Subcutaneous abdominal adipose tissue (tissue), 5 donors: ENCODE data around the gene EPB41.

ENCODE experiments used
- H3K27ac ChIP-seq: one replicate; pipeline ENCODE4 v1.7.0; 2013; ENCODE audit warnings: low read depth, mild to moderate bottlenecking, inconsistent platforms, low read length, moderate library complexity
- H3K27me3 ChIP-seq, 5 donors: one replicate each; pipeline ENCODE4 v1.7.0; 2013; ENCODE audit warnings: low read length in 5 of 5, inconsistent platforms in 1 of 5; ENCODE audit not compliant: control insufficient read depth in 5 of 5, insufficient read depth in 4 of 5
- H3K36me3 ChIP-seq, 5 donors: one replicate each; pipeline ENCODE4 v1.7.0; 2013; ENCODE audit warnings: low read length in 5 of 5; ENCODE audit not compliant: control insufficient read depth in 5 of 5, insufficient read depth in 5 of 5
- H3K4me1 ChIP-seq, 5 donors: one replicate each; pipeline ENCODE4 v1.7.0; 2013; ENCODE audit warnings: low read length in 5 of 5, mild to moderate bottlenecking in 3 of 5, moderate library complexity in 1 of 5; ENCODE audit not compliant: control insufficient read depth in 5 of 5, insufficient read depth in 5 of 5
- H3K4me3 ChIP-seq, 5 donors: one replicate each; pipeline ENCODE4 v1.7.0; 2013; ENCODE audit warnings: low read length in 5 of 5, low read depth in 1 of 5
- H3K9ac ChIP-seq, 5 donors: one replicate each; pipeline ENCODE4 v1.7.0; 2013; ENCODE audit warnings: low read length in 5 of 5, mild to moderate bottlenecking in 4 of 5, moderate library complexity in 3 of 5
- H3K9me3 ChIP-seq, 5 donors: one replicate each; pipeline ENCODE4 v1.7.0; 2013; ENCODE audit warnings: low read length in 5 of 5; ENCODE audit not compliant: control insufficient read depth in 5 of 5
- donor health status: healthy.
- donor health status: healthy.
- donor health status: healthy.
- donor health status: healthy.
- donor health status: healthy.

EPB41 gene

DNA sequence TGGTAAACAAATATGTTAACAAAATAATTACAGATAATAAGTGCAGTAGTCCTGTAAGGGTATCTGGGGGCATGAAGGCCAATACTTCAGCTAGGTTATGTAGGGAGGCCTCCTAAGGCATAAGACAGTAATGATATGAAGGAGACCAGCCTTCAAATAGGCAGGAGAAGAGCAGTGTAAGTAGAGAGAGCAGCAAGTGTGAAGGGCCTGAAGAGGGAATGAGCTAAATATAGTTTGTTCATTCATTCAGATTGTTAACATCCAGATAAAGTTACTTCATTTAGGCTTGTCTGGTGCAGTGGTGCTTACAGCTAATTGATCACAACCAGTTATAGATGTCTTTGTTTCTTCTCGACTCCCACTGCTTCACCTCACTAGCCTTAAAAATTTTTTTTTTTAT, 71.1 kb downstream of the EPB41 start:
- H3K4me3 ChIP-seq, result no peak overlapping the region
- H3K9me3 ChIP-seq, result peaks cover 0 to 4% (median 0%) of the 10 kb centered on the region in 5 donors
- no peak overlapping the region for H3K9ac ChIP-seq
- H3K36me3 ChIP-seq, result peaks cover 0 to 7% (median 0%) of the 10 kb centered on the region in 5 donors
- no peaks in the 10 kb centered on the region for H3K27me3 ChIP-seq
- H3K4me1 ChIP-seq, result peaks cover 0 to 16% (median 15%) of the 10 kb centered on the region in 5 donors
- no peak overlapping the region for H3K27ac ChIP-seq

DNA sequence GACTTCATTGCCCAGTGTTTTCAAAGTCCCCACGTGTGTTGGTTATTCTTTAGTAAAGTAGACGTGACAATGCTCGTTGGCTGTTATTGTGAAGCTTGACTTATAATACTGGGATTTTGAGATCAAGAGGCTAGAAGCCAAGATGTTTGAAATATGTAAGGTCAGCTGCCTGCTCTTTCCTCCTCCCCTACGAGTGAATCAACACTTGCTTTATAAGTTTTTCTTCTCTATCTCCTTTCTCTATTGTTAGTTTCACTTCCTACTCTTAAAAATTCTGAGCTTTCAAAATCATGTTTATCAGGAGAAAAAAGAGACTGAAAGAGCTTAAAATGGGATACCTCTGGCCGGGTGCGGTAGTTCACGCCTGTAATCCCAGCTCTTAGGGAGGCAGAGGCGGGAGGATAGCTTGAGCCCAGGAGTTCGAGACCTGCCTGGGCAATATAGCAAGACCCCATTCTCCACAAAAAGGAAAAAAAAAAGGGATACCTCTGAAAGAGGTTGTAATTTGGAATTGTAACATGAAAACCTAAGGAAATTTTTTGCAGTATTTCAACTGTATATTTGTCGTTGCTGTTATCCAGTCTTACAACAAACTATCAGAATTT, 72.0 kb downstream of the EPB41 start:
- Histone ChIP-seq H3K27me3 (no peaks in the 10 kb centered on the region), H3K4me3 (no peak overlapping the region), H3K36me3 (peaks cover 0 to 7% (median 0%) of the 10 kb centered on the region in 5 donors), H3K4me1 (peaks cover 0 to 11% (median 9%) of the 10 kb centered on the region in 5 donors), H3K27ac (peak overlapping the region; percentile 38), H3K9me3 (peaks cover 0 to 4% (median 0%) of the 10 kb centered on the region in 5 donors), H3K9ac (no peak overlapping the region)

DNA sequence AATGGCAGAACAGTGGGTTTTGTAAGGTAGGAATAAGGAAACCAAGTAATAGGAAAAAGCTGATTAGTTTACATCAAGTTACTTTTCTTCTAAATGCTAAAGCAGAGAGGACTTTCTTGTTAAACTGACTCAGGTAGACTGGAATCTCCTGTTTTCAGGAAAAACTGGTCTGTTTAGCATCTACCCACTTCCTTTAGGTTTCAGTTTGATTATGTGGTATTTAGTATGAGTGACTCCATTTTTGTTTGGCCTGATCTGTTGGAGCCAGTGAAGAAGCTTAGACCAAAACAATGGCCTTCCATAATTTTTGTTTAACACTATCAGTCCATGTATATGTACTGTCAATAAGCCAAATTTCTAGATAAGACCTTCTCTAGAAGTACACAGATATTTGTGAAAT, 88.4 kb downstream of the EPB41 start:
- Histone ChIP-seq H3K9me3 (no peaks in the 10 kb centered on the region), H3K9ac (no peak overlapping the region), H3K36me3 (peaks cover 0 to 8% (median 0%) of the 10 kb centered on the region in 5 donors), H3K27me3 (no peaks in the 10 kb centered on the region), H3K4me3 (no peak overlapping the region), H3K27ac (no peak overlapping the region), H3K4me1 (no peaks in the 10 kb centered on the region)

DNA sequence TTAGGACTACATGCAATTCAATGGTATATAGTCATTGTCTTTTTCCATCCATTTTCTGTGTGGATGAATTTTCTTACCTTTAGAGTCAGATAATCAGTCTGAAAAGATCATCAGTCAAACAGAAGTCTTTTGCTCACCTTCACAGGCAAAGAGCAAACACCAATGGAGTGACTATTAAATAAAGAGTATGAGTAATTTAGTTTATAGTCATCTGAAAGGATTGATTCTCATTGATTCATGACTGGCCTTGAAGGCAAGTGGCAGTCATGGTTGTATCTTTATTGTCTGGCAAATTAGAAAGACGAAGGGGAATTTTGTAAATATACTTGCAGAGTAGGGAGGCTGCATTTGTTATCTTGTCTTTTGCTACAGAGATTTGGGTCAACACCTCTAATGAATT, 89.9 kb downstream of the EPB41 start:
- Histone ChIP-seq H3K4me3 (no peak overlapping the region), H3K4me1 (no peaks in the 10 kb centered on the region), H3K27ac (no peak overlapping the region), H3K36me3 (peaks cover 0 to 8% (median 3%) of the 10 kb centered on the region in 5 donors), H3K9ac (no peak overlapping the region), H3K9me3 (no peaks in the 10 kb centered on the region), H3K27me3 (no peaks in the 10 kb centered on the region)

DNA sequence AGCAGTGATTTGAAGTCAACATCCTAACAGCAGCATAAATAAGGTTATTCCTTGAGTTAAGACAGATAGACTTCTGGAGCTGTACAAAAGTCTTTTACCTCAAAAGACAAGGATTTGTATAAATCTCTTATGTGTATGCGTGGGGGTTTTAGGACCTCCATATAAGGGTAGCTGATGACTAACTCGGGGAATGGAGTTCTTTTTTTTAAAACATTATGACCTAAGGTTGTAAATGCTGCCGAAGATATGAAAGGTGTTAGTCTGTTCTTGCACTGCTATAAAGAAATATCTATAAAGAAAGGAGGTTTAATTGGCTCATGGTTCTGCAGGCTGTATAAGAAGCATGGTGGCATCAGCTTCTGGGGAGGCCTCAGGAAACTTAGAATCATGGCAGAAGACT, 90.4 kb downstream of the EPB41 start:
- H3K27ac ChIP-seq, result no peak overlapping the region
- no peaks in the 10 kb centered on the region for H3K9me3 ChIP-seq
- no peak overlapping the region for H3K9ac ChIP-seq
- H3K4me1 ChIP-seq, result no peaks in the 10 kb centered on the region
- no peaks in the 10 kb centered on the region for H3K27me3 ChIP-seq
- H3K4me3 ChIP-seq, result no peak overlapping the region
- H3K36me3 ChIP-seq, result peaks cover 0 to 8% (median 3%) of the 10 kb centered on the region in 5 donors

DNA sequence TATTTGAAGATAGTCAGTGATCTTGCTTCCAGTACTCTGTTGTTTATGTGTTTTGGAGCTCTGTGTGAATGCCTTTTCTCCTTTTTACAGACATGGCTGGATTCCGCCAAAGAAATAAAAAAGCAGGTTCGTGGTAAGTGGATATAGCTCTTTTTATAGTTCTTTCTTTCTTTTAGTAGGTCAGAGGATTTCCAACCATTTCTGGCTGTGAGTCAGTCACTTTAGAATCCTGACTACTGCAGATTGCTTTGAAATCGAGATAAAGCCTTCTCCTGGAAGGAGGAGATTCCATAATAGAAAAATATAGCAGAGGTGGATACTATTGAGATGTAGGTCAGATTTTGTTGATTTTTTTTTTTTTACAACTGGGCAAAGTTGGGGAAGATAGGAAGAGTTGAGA, 97.4 kb downstream of the EPB41 start:
- H3K9ac ChIP-seq, result no peak overlapping the region
- H3K27me3 ChIP-seq, result no peaks in the 10 kb centered on the region
- H3K4me3 ChIP-seq, result no peak overlapping the region
- H3K27ac ChIP-seq, result no peak overlapping the region
- H3K4me1 ChIP-seq, result peaks cover 0 to 8% (median 0%) of the 10 kb centered on the region in 5 donors
- H3K36me3 ChIP-seq, result peaks cover 0 to 8% (median 3%) of the 10 kb centered on the region in 5 donors
- no peaks in the 10 kb centered on the region for H3K9me3 ChIP-seq

DNA sequence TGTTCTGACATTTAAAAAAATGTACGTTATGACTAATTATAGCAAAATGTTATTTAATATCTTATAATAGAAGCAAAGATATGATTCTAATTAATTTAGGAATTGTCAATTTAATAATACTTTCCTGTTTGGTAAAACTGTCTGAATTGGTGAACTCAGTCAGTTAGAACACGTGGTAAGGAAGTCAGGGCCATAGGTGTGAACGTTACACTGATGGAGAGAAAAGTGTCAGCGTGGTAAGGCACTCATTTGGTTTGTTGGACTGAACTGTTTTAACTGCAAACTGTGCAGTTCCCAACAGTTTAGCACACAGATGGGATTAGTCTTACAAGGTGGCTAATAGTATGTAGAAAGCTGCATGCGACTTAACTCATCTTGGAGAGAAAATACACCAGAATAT, 102.9 kb downstream of the EPB41 start:
- H3K9ac ChIP-seq, result no peak overlapping the region
- H3K36me3 ChIP-seq, result peaks cover 3 to 13% (median 3%) of the 10 kb centered on the region in 5 donors
- H3K27ac ChIP-seq, result no peak overlapping the region
- no peaks in the 10 kb centered on the region for H3K9me3 ChIP-seq
- H3K4me3 ChIP-seq, result no peak overlapping the region
- H3K4me1 ChIP-seq, result no peaks in the 10 kb centered on the region
- H3K27me3 ChIP-seq, result no peaks in the 10 kb centered on the region

DNA sequence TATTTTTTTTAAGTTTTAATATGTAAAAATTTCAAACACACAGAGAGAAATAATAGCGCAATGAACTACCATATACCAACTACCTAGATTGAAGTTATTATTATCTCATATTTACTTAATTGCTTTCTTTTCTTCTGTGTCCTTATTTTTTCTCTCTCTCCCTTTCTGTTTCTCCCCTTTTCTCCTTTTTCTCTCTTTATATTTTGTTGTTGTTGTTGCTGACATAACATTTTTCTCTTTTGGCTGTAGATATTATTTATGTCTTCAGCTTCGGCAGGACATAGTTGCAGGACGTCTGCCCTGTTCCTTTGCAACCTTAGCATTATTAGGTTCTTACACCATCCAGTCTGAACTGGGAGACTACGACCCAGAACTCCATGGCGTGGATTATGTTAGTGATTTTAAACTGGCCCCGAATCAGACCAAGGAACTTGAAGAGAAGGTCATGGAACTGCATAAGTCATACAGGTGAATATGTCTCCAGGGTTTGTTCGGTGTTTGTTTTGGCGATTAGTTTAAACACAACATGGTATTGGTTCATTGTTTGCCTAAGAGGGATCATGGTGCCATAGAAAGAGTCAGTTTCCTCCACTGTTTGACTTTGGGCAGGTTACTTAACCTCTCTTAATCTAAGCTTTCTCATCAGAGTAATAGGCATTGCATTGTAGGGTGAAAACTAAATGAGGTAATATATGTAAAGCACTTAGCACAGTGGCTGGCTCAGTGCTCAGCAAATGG, 103.8 kb downstream of the EPB41 start:
- Histone ChIP-seq H3K36me3 (peaks cover 3 to 13% (median 3%) of the 10 kb centered on the region in 5 donors), H3K4me3 (no peak overlapping the region), H3K4me1 (no peaks in the 10 kb centered on the region), H3K27me3 (no peaks in the 10 kb centered on the region), H3K9ac (no peak overlapping the region), H3K27ac (no peak overlapping the region), H3K9me3 (no peaks in the 10 kb centered on the region)

DNA sequence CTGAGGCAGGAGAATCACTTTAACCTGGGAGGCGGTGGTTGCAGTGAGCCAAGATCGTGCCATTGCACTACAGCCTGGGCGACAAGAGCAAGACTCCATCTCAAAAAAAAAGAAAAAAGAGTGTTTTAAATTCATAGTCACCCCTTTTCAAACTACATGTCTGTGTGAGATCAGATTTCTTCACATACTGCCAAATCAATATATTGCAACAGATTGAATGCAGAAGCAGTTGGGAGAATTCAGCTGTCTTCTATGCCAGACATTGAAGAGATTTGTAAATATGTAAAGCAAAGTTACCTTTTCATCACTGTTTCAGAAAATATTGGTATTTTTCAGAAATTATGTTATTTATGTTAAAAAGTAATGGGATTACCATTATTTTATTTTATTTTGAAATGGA, 108.3 kb downstream of the EPB41 start:
- H3K9me3 ChIP-seq, result no peaks in the 10 kb centered on the region
- no peak overlapping the region for H3K4me3 ChIP-seq
- no peak overlapping the region for H3K27ac ChIP-seq
- peaks cover 3 to 13% (median 3%) of the 10 kb centered on the region in 5 donors for H3K36me3 ChIP-seq
- H3K4me1 ChIP-seq, result no peaks in the 10 kb centered on the region
- H3K27me3 ChIP-seq, result no peaks in the 10 kb centered on the region
- H3K9ac ChIP-seq, result no peak overlapping the region

DNA sequence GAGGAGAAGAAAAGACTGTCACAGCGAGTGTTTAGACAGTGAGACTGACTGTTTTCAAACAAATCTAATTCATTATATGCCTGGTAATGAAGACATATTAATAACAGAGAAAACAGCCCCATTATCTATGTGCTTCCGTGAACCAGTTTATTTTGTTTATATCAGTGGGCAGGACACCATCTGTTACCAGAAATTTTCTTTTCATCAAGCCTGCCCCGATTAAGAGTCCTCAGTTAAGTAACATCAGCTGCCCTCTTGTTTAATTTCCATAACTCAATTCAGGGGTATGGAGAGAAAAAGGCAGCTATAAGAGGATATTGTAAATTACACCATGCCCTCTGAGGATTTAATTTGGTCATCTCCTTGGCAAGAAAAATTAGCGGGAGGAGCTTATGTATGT, 115.3 kb downstream of the EPB41 start:
- no peak overlapping the region for H3K4me3 ChIP-seq
- no peak overlapping the region for H3K27ac ChIP-seq
- no peaks in the 10 kb centered on the region for H3K27me3 ChIP-seq
- no peaks in the 10 kb centered on the region for H3K9me3 ChIP-seq
- no peak overlapping the region for H3K9ac ChIP-seq
- H3K4me1 ChIP-seq, result peaks cover 0 to 7% (median 0%) of the 10 kb centered on the region in 5 donors
- peaks cover 0 to 10% (median 7%) of the 10 kb centered on the region in 5 donors for H3K36me3 ChIP-seq
